HepG2 (cell line): ENCODE results near the gene CD7. TPM values are rescaled to one million over a fixed set of nuclear protein-coding genes. Genes with fewer than 3 reads are reported as not detected.

Source experiments
- CENPT ChIP-seq: sonication (generic); formaldehyde crosslinking; IDR thresholded peaks from 2 replicates; pipeline ENCODE4 v1.8.0; 2022; ENCODE audit warnings: low read depth, mild to moderate bottlenecking, moderate library complexity, missing genetic modification reagents
- FOXK2 ChIP-seq: fragments of 450-650 bp; IDR thresholded peaks from 2 replicates; pipeline ENCODE4 v1.6.1; 2016
- KLF11 ChIP-seq: IDR thresholded peaks from 2 replicates; pipeline ENCODE4 v1.6.1; 2016; ENCODE audit warnings: missing compliant biosample characterization
- MATR3 ChIP-seq: sonication (generic); formaldehyde crosslinking; IDR thresholded peaks from 2 replicates; pipeline ENCODE4 v1.4.0; 2020; ENCODE audit warnings: missing genetic modification reagents
- MED13 ChIP-seq: sonication (generic); formaldehyde crosslinking; IDR thresholded peaks from 2 replicates; pipeline ENCODE4 v1.5.0; 2020; ENCODE audit warnings: missing genetic modification reagents
- NONO ChIP-seq, 2 experiments: fragments of 450-650 bp in 1 of 2; sonication (generic) in 1 of 2; formaldehyde crosslinking in 1 of 2; IDR thresholded peaks in 1 of 2; conservative IDR thresholded peaks in 1 of 2; 2 replicates each; pipeline versions ENCODE4 v1.6.1 to v1.8.0; 2017 to 2022; ENCODE audit warnings: mild to moderate bottlenecking in 1 of 2, missing genetic modification reagents in 1 of 2, moderate library complexity in 1 of 2
- NR2F6 ChIP-seq, 2 experiments: IDR thresholded peaks; 2 replicates each; pipeline ENCODE4 v1.6.1; 2016; ENCODE audit warnings: antibody characterized with exemption in 1 of 2, mild to moderate bottlenecking in 1 of 2
- NR3C1 ChIP-seq: sonication (generic); formaldehyde crosslinking; IDR thresholded peaks from 2 replicates; pipeline ENCODE4 v1.4.0; 2020; ENCODE audit warnings: missing genetic modification reagents
- RFXAP ChIP-seq: sonication (generic); formaldehyde crosslinking; IDR thresholded peaks from 2 replicates; pipeline ENCODE4 v1.4.0; 2020; ENCODE audit warnings: missing genetic modification reagents, borderline replicate concordance
- RXRA ChIP-seq: sonication (generic); formaldehyde crosslinking; IDR thresholded peaks from 2 replicates; pipeline ENCODE4 v1.5.1; 2020; ENCODE audit warnings: missing genetic modification reagents
- SIN3B ChIP-seq: fragments of 150-350 bp; IDR thresholded peaks from 2 replicates; pipeline ENCODE4 v1.6.1; 2014; ENCODE audit warnings: low read length
- SMARCC2 ChIP-seq: fragments of 450-650 bp; IDR thresholded peaks from 2 replicates; pipeline ENCODE4 v1.6.1; 2017; ENCODE audit warnings: antibody characterized with exemption, mild to moderate bottlenecking
- SP4 ChIP-seq: sonication (generic); formaldehyde crosslinking; IDR thresholded peaks from 2 replicates; pipeline ENCODE4 v1.8.1; 2023; ENCODE audit warnings: mild to moderate bottlenecking, missing genetic modification reagents
- SRSF1 ChIP-seq: fragments of 200-400 bp; formaldehyde crosslinking; optimal IDR thresholded peaks from 2 replicates; pipeline ENCODE3; 2017; ENCODE audit warnings: mild to moderate bottlenecking, low read depth, low read length, moderate library complexity
- SSRP1 ChIP-seq: IDR thresholded peaks from 2 replicates; pipeline ENCODE4 v1.6.1; 2016; ENCODE audit warnings: control low read depth
- TSC22D2 ChIP-seq: sonication (generic); formaldehyde crosslinking; IDR thresholded peaks from 2 replicates; pipeline ENCODE4 v1.5.1; 2020; ENCODE audit warnings: missing genetic modification reagents, mild to moderate bottlenecking, borderline replicate concordance
- YEATS4 ChIP-seq: sonication (generic); formaldehyde crosslinking; IDR thresholded peaks from 2 replicates; pipeline ENCODE4 v1.4.0; 2020; ENCODE audit warnings: missing genetic modification reagents, borderline replicate concordance
- ZFAT ChIP-seq: sonication (generic); formaldehyde crosslinking; conservative IDR thresholded peaks from 2 replicates; pipeline ENCODE4 v1.8.1; 2023; ENCODE audit warnings: missing genetic modification reagents, inconsistent platforms
- ZMYM3 ChIP-seq: sonication (generic); formaldehyde crosslinking; IDR thresholded peaks from 2 replicates; pipeline ENCODE4 v1.5.1; 2020; ENCODE audit warnings: mild to moderate bottlenecking, missing genetic modification reagents
- ZNF292 ChIP-seq: sonication (generic); formaldehyde crosslinking; IDR thresholded peaks from 2 replicates; pipeline ENCODE4 v1.8.1; 2022; ENCODE audit warnings: mild to moderate bottlenecking, low read depth, missing genetic modification reagents, borderline replicate concordance
- ZNF333 ChIP-seq: sonication (generic); formaldehyde crosslinking; IDR thresholded peaks from 2 replicates; pipeline ENCODE4 v1.4.0; 2020; ENCODE audit warnings: mild to moderate bottlenecking, missing genetic modification reagents, borderline replicate concordance
- ZNF484 ChIP-seq: sonication (generic); formaldehyde crosslinking; IDR thresholded peaks from 2 replicates; pipeline ENCODE4 v1.5.1; 2020; ENCODE audit warnings: mild to moderate bottlenecking, low read depth, missing genetic modification reagents, borderline replicate concordance
- ZNF546 ChIP-seq: sonication (generic); formaldehyde crosslinking; conservative IDR thresholded peaks from 2 replicates; pipeline ENCODE4 v1.8.1; 2023; ENCODE audit warnings: mild to moderate bottlenecking, missing genetic modification reagents
- ZNF547 ChIP-seq: sonication (generic); formaldehyde crosslinking; IDR thresholded peaks from 2 replicates; pipeline ENCODE4 v1.5.1; 2020; ENCODE audit warnings: mild to moderate bottlenecking, missing genetic modification reagents
- ZNF558 ChIP-seq: sonication (generic); formaldehyde crosslinking; IDR thresholded peaks from 2 replicates; pipeline ENCODE4 v1.9.0; 2022; ENCODE audit warnings: mild to moderate bottlenecking, missing genetic modification reagents, borderline replicate concordance
- ZNF589 ChIP-seq: sonication (generic); formaldehyde crosslinking; conservative IDR thresholded peaks from 2 replicates; pipeline ENCODE4 v1.8.0; 2022; ENCODE audit warnings: mild to moderate bottlenecking, moderate library complexity, missing genetic modification reagents
- ZNF761 ChIP-seq: sonication (generic); formaldehyde crosslinking; conservative IDR thresholded peaks from 2 replicates; pipeline ENCODE4 v1.4.0; 2020; ENCODE audit warnings: mild to moderate bottlenecking, missing genetic modification reagents
- polyA plus RNA-seq, 8 experiments: library from polyadenylated mRNA; depleted of rRNA in 3 of 8; stranded (reverse) in 7 of 8; unstranded in 1 of 8; fragments of >200 nt; fragmentation: Illumina TruSeq in 4 of 8; extraction: Trizol in 4 of 8; gene quantifications; 2 replicates each; pipeline versions ENCODE4 v1.2.1 to v1.2.3, GENCODE V29; 2011 to 2016; ENCODE audit warnings: low read depth in 4 of 8, missing spikeins in 1 of 8, mixed read lengths in 1 of 8; ENCODE audit not compliant: insufficient read depth in 1 of 8
- total RNA-seq, 5 experiments: library from RNA; depleted of rRNA; stranded (reverse); fragments of >200 nt; fragmentation: Illumina TruSeq; extraction: Trizol; gene quantifications; 2 replicates each; pipeline ENCODE4 v1.2.3, GENCODE V29; 2016; ENCODE audit warnings: low read depth in 1 of 5
- TF ChIP-seq, protein P1 (sequence below): sonication (generic); formaldehyde crosslinking; IDR thresholded peaks from 2 replicates; pipeline ENCODE4 v1.4.0; 2020; ENCODE audit warnings: missing genetic modification reagents
- TF ChIP-seq, protein P2 (sequence below): sonication (generic); formaldehyde crosslinking; IDR thresholded peaks from 2 replicates; pipeline ENCODE4 v1.5.0; 2020; ENCODE audit warnings: mild to moderate bottlenecking, missing genetic modification reagents, moderate library complexity

Gene CD7
- total and polyA plus RNA-seq, 2 of the 13 experiments (the other 11 are each of a cell fraction or from before 2014, with no cell fraction given), result 67.6 to 76.4 TPM

DNA sequence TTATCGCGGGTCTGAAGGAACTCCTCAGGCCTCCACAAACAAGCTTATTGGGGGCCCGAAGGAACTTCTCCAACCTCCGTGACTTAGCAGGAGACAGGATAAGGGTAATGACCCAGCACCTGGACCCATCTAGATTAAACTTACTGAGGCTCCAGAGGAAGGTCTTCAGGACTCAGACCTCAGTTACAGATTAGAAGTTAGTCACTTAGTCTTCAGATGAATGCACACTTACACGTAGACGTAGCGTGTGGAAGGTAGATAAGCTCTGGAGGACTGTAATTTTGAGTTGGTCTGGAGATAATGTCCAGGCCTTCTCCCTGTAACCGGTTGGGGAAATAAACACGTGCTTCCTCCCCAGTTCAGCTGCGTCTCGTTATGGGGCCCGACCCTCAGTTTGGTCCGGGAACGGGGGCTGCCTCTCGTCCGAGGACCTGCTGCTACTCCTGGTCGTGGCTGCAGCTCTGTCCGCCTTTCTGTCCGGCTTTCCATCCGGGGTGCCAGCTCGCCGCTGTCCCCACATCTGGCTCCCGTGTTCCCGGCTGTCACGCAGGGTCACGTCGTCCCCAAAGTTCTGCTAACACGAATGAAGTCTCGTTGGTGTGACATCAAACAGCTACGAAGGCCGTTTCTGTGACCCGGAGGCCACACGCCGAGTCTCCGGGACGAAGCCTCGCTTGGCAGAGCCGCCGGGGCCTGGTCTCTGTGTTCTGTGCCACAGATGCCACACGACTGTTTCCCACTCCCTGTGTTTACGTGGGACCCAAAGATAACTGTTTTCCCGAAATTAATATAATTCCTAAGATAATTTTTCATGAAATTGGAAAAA is 28.0 kb upstream of the CD7 start (continued):
- no peak for TF ChIP-seq NONO (IDR thresholded peaks at IDR 0.05)
- TF ChIP-seq NONO (CRISPR knock-in tag; conservative IDR thresholded peaks at IDR 0.05), result peak; percentile 51; the same call in 1 of the 2 replicates
- TF ChIP-seq SRSF1, result no peak
- TF ChIP-seq FOXK2, result no peak
- TF ChIP-seq SP4 (CRISPR knock-in tag), result no peak
- TF ChIP-seq MATR3 (CRISPR knock-in tag), result no peak
- TF ChIP-seq SSRP1 (CRISPR knock-in tag), result no peak
- no peak for TF ChIP-seq SIN3B
- 0 out of 2 replicates have a peak, but pooled peaks have one; percentile 19 for TF ChIP-seq ZMYM3
- TF ChIP-seq KLF11 (CRISPR knock-in tag), result no peak
- TF ChIP-seq ZNF484 (CRISPR knock-in tag), result no peak
- no peak for TF ChIP-seq ZFAT (CRISPR knock-in tag)
- TF ChIP-seq NR2F6 (IDR thresholded peaks at IDR 0.05), result no peak
- TF ChIP-seq NR2F6 (CRISPR knock-in tag; IDR thresholded peaks at IDR 0.05), result no peak
- TF ChIP-seq SMARCC2, result no peak
- no peak for TF ChIP-seq YEATS4 (CRISPR knock-in tag)
- no peak for TF ChIP-seq ZNF589 (CRISPR knock-in tag)
- TF ChIP-seq ZNF333, result peak; percentile 61; the same call in 1 of the 2 replicates
- TF ChIP-seq CENPT (CRISPR knock-in tag), result no peak
- TF ChIP-seq MED13, result no peak
- no peak for TF ChIP-seq ZNF546
- TF ChIP-seq, protein P1, sequence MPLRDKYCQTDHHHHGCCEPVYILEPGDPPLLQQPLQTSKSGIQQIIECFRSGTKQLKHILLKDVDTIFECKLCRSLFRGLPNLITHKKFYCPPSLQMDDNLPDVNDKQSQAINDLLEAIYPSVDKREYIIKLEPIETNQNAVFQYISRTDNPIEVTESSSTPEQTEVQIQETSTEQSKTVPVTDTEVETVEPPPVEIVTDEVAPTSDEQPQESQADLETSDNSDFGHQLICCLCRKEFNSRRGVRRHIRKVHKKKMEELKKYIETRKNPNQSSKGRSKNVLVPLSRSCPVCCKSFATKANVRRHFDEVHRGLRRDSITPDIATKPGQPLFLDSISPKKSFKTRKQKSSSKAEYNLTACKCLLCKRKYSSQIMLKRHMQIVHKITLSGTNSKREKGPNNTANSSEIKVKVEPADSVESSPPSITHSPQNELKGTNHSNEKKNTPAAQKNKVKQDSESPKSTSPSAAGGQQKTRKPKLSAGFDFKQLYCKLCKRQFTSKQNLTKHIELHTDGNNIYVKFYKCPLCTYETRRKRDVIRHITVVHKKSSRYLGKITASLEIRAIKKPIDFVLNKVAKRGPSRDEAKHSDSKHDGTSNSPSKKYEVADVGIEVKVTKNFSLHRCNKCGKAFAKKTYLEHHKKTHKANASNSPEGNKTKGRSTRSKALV (CRISPR knock-in tag), result no peak
- TF ChIP-seq ZNF761 (CRISPR knock-in tag), result no peak
- TF ChIP-seq, protein P2, sequence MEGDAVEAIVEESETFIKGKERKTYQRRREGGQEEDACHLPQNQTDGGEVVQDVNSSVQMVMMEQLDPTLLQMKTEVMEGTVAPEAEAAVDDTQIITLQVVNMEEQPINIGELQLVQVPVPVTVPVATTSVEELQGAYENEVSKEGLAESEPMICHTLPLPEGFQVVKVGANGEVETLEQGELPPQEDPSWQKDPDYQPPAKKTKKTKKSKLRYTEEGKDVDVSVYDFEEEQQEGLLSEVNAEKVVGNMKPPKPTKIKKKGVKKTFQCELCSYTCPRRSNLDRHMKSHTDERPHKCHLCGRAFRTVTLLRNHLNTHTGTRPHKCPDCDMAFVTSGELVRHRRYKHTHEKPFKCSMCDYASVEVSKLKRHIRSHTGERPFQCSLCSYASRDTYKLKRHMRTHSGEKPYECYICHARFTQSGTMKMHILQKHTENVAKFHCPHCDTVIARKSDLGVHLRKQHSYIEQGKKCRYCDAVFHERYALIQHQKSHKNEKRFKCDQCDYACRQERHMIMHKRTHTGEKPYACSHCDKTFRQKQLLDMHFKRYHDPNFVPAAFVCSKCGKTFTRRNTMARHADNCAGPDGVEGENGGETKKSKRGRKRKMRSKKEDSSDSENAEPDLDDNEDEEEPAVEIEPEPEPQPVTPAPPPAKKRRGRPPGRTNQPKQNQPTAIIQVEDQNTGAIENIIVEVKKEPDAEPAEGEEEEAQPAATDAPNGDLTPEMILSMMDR (CRISPR knock-in tag), result no peak
- TF ChIP-seq ZNF558 (CRISPR knock-in tag), result no peak
- peak; percentile 22; the same call in 1 of the 2 replicates for TF ChIP-seq RXRA (CRISPR knock-in tag)
- no peak for TF ChIP-seq ZNF547 (CRISPR knock-in tag)
- TF ChIP-seq NR3C1 (CRISPR knock-in tag), result no peak
- TF ChIP-seq TSC22D2 (CRISPR knock-in tag), result 0 out of 2 replicates have a peak, but pooled peaks have one; percentile 11
- TF ChIP-seq RFXAP (CRISPR knock-in tag), result no peak
- 0 out of 2 replicates have a peak, but pooled peaks have one; percentile 17 for TF ChIP-seq ZNF292 (CRISPR knock-in tag)
